GM19239 (cell line): ENCODE data around the gene CTSO.
A peak's percentile ranks its signal among the peaks of the same experiment; 100 is the strongest.
"Not testable (repeated sequence)": the region's sequence is repeated elsewhere in the genome, so short reads cannot be mapped to it uniquely, and the experiment has no call there.

Experiments used
- DNase-seq: peaks from one replicate; pipeline ENCODE4 v3.0.0; 2011; ENCODE audit warnings: low spot score; ENCODE audit not compliant: insufficient read length
- FAIRE-seq: peaks from 2 replicates; lab custom pipeline; 2011; peaks lifted over from hg19 to GRCh38; lab: Jason Lieb, UNC

The CTSO gene

GRCh38 chr4:155909615-155910226 lies 43.9 kb downstream of the CTSO start:
- no peak for FAIRE-seq
- DNase-seq: no peak

GRCh38 chr4:155908187-155909139 lies 45.2 kb downstream of the CTSO start:
- FAIRE-seq: peak; percentile 42

GRCh38 chr4:155907556-155907955 lies 46.1 kb downstream of the CTSO start:
- FAIRE-seq (peak; percentile 14), DNase-seq (no peak)

More at GRCh38 chr4:155908187-155909139, 45.2 kb downstream of the CTSO start:
- DNase-seq: peak; percentile 5

- FAIRE-seq (no peak), DNase-seq (no peak)
Observed at GRCh38 chr4:155906554-155907247, 47.0 kb downstream of the CTSO start.

GRCh38 chr4:155904331-155904730 lies 49.3 kb downstream of the CTSO start:
- DNase-seq: no peak
- no peak for FAIRE-seq

GRCh38 chr4:155903453-155903852 lies 50.2 kb downstream of the CTSO start, which contains the start of gene TDO2:
TSS of gene TDO2 (plus strand) at chr4:155903696. CDS start at chr4:155903759, 63 bp downstream.
- no peak for FAIRE-seq
- no peak for DNase-seq

- DNase-seq (no peak), FAIRE-seq (no peak)
Observed at GRCh38 chr4:155901013-155901412, 52.7 kb downstream of the CTSO start.

GRCh38 chr4:155900381-155900780 lies 53.3 kb downstream of the CTSO start:
- FAIRE-seq (no peak), DNase-seq (no peak)

GRCh38 chr4:155899891-155900290 lies 53.8 kb downstream of the CTSO start:
- no peak for FAIRE-seq
- DNase-seq: no peak

GRCh38 chr4:155898371-155898770 lies 55.3 kb downstream of the CTSO start:
- not testable (repeated sequence) for FAIRE-seq, DNase-seq

- FAIRE-seq (no peak), DNase-seq (no peak)
Observed at GRCh38 chr4:155891058-155891457, 62.6 kb downstream of the CTSO start.

GRCh38 chr4:155889946-155890345 lies 63.7 kb downstream of the CTSO start:
- peak; percentile 8 for FAIRE-seq
- no peak for DNase-seq

- DNase-seq: peak; percentile 15
- FAIRE-seq: peak; percentile 80
Observed at GRCh38 chr4:155889031-155889793, 64.5 kb downstream of the CTSO start.

- DNase-seq: no peak
- no peak for FAIRE-seq
Observed at GRCh38 chr4:155887847-155888570, 65.7 kb downstream of the CTSO start.

- FAIRE-seq (no peak), DNase-seq (no peak)
Observed at GRCh38 chr4:155887045-155887444, 66.6 kb downstream of the CTSO start.

GRCh38 chr4:155885666-155886065 lies 68.0 kb downstream of the CTSO start:
- DNase-seq (no peak), FAIRE-seq (no peak)

- FAIRE-seq: no peak
Observed at GRCh38 chr4:155883895-155884294, 69.8 kb downstream of the CTSO start.

GRCh38 chr4:155881555-155881954 lies 72.1 kb downstream of the CTSO start:
- DNase-seq (no peak), FAIRE-seq (peak; percentile 53)

More at GRCh38 chr4:155883895-155884294, 69.8 kb downstream of the CTSO start:
- no peak for DNase-seq

- DNase-seq: no peak
- FAIRE-seq: no peak
Observed at GRCh38 chr4:155879767-155880166, 73.9 kb downstream of the CTSO start.
